CMK (cell line): ENCODE results near the gene CACNG1.

ENCODE experiments used
- DNase-seq: peaks from one replicate; pipeline ENCODE4 v3.0.0-alpha.2; 2010; ENCODE audit warnings: low read depth

Gene CACNG1, protein sequence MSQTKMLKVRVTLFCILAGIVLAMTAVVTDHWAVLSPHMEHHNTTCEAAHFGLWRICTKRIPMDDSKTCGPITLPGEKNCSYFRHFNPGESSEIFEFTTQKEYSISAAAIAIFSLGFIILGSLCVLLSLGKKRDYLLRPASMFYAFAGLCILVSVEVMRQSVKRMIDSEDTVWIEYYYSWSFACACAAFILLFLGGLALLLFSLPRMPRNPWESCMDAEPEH

DNA sequence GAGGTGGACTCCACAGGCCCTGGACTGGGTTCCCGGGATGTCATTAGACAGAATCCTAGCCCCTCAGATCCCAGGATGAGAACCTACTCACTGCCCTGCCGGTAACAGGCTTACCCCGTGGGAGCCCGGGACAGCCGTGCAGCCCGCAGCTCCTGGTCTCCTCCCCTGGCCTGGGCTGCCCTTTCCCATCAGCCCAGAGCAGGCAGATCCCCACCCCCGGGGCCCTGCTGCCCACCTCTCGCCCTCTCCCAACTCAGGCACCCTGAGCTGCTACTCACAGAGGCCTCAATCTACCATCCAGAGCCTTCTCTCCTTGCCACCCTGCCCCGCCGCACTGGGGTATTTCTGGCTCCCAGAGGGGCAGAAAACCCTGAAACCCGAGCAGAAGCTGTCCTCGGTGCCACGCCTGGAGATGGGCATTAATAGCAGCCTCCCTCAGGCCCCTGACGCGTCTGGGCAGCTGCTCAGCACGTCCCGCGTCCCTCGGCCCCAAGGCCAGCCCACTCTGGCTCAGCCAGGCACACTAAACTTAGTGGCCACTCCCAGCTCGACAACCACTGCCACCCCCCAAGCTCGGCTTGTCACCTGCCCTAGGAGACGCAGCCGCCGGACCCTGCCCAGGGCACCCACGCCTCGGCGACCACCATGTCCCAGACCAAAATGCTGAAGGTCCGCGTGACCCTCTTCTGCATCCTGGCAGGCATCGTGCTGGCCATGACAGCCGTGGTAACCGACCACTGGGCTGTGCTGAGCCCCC is at the start of gene CACNG1:
CACNG1 (plus strand) TSS at position 539 of the 757 bp plus-strand sequence; CDS start at position 646, 107 bp downstream.
- DNase-seq, result no peak

DNA sequence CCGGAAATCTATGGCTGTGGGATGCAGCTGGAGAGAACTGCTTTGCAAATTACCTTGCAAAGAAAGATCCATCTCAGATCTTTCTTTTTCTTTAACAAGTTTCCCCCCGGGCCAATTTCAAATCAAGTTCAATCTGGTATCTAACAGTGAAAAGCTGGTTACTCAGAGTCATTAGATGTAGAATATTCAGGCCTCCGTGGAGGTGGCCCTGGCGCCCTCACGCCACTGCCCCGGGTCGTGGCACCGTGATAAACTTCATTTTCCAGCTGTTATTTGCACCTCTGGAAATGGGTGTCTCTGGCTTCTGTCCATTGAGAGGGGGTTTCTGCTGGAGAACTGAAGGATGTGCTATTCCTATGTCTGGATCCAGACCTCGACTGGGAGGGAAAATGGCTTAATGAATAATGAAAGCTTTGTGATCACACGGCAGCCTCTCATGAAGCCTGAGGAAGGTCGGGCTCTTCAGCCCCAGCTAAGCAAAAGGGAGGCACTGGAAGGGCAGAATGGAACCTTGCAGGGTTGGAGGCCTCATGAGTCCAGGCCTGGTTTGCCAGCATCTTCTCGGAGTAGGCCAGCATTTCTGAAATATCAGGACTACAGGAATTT is 49.3 kb upstream of the CACNG1 start:
- DNase-seq, result no peak

DNA sequence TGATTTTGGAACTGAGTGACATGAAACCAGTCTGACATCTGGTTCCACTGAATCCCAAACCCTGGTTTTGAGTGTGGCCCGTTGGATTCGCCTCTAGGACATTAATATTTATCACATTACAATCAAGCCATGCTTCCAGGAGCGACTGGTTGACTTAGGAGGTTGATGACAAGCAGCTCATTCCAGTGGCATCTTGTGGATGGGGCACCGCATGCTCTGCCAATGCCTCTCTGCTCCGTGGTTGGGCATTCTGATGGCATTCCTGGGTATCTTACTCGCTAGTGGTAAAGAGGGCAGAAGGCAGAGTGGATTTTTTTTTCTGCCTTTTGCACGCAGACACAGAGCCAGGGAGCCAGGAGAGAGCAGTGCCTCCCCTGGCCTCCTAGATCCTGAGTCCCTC is 48.4 kb upstream of the CACNG1 start:
- DNase-seq, result no peak

DNA sequence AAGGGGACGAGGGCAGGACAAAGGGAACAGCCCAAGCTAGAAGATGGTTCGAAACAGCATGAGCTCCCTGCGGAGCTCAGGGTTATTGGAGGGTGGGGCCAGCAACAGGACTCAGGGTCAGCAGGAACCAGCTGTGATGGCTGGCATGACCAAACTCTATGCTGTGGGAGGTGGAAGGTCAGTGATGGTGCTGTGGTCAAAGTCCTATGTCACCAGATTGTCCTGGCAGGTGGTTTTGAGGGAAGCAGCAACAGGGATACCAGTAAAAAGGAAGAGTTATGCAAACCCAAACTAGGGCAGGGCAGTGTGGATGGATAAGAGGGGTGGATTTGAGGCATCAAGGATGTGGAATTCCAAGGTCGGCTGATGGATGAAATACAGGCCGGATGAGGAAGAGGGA is 47.4 kb upstream of the CACNG1 start:
- no peak for DNase-seq

DNA sequence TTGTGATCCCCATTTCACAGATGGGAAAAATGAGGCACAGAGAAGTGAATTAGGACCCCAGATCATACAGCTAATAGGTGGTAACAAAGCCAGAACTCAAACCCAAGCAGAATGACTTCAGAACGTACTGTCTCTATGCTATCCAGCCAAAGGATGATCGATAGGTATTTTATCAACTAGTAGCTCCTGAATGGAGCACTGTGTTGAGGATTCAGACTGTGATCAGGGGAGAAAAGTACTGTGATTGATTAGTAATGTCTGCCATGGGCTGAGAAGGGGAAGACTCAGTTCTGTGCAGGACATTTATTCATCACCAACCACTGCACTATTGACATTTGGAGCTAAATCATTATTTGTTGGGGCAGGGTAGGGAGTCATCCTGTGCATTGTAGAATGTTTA is 41.1 kb upstream of the CACNG1 start:
- DNase-seq, result no peak

DNA sequence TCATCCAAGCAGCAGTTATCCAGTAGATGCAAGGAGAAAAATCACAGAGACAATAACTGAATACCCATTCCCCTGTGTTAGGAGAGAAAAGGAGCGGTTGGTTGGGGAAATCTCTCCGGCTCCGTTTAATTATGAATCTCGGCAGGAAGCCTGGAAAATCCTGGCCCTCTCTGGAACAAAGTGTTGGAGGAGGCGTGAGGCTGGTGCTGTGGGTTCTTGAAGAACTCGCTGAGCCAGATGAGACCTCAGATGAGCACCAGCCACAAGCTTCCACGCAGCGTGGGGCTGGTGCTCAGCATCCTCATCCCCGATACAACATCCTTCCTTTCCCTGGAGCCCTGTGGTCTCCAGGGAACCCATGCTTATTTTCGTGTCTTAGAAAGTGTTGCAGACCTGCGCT is 40.2 kb upstream of the CACNG1 start:
- DNase-seq, result no peak

DNA sequence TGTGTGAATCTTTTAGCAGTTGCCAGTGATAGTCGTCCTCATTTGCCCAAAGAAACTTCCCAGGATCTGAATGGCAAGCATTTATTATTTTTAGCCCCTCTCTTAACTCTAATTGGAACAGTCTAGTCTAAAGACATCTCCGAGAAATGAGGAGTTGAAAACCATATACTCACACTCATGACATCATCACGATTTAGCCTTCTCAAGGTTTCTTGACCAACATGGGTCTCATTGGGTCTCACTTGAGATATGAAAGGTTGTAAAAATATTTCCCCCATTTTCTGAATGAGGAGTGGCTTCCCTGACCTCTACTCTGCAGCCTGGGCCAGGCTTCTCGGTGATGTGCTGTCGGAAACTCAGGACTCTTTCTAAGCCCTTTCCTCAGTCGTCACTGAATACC is 37.1 kb upstream of the CACNG1 start:
- no peak for DNase-seq

DNA sequence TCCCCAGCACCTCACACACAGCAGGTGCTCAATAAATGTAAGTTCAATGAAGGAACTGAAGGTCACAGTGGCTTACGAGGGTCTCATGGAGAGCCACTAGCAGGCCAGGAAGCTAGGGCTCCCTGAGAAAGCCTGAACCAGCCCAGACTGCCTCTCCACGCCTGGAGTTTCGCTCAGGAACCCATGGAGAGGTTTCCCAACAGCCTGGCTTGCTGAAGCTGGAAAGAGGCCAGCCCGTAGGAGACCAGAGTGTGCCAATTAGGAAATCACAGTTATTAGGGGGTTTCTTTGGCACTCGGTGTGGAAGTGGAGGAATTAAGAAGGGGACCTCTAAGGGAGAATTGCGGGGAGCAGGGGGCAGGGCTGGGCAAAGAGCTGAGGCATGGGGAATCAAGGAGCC is 36.3 kb upstream of the CACNG1 start:
- no peak for DNase-seq

DNA sequence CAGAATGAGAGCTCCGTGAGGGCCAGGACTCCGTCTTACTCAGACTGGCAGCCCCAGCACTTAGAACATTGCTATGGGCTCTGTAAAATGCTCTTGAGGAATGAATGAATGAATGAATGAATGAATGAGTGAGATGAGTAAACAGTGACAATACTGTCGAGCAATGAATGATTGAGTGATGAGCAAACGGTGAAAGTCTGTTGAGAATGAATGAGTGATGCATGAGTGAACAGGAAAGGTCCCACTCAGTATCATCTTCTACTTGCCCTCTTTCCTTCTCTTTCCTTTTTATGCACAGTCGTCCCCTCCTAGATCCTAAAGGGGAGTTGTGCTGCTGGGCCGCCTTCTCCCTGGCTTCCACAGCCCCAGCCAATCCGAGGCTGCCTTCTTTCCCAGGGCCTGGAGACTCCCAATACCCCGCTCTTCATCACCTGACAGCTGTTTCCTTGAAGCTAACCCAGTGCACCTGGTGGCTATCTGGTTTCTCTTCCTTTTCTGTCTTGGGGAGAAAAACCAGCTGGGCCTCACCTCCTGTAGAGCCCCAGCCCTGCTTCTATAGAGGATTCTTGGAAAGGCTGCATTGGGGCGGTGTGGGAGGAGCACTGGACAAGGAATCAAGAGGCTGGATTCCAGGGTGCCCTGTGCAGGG is 32.7 kb upstream of the CACNG1 start:
- no peak for DNase-seq

DNA sequence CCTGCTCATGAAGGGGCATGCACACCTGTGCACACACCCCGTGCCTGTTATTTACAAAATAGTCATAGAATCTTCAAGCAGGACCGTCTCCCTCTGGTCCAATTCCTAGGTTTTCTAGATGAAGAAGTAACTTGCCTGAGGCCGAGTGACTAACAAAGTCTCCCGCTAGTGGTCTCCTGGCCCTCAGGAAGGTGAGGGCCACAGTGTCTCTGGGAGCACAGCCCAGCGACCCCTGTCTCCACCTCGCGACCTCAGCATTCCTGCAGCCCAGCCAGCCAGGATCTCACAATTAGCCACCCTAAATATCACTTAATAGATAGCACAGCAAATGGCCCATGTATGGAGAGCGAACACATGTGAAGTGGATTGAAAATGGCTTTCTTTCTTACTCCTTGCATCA is 30.5 kb upstream of the CACNG1 start:
- DNase-seq, result no peak

DNA sequence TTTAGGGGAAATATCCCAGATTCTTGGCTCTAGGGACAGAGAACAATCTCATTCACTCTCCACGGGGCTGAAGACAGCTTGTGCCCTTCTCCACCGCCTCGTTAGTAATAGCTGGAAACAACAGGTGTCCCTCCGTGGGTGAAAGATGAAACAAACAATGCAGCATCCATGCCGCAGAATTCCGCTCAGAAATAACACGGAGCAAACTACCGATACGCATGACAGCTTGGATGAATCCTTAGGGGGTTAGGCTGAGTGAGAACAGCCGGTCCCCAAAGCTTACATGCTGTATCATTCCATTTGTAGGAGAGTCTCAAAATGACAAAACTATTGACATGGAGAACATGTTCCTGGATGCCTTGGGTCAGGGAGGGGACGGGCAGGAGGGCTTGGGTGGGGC is 29.4 kb upstream of the CACNG1 start:
- DNase-seq, result no peak

DNA sequence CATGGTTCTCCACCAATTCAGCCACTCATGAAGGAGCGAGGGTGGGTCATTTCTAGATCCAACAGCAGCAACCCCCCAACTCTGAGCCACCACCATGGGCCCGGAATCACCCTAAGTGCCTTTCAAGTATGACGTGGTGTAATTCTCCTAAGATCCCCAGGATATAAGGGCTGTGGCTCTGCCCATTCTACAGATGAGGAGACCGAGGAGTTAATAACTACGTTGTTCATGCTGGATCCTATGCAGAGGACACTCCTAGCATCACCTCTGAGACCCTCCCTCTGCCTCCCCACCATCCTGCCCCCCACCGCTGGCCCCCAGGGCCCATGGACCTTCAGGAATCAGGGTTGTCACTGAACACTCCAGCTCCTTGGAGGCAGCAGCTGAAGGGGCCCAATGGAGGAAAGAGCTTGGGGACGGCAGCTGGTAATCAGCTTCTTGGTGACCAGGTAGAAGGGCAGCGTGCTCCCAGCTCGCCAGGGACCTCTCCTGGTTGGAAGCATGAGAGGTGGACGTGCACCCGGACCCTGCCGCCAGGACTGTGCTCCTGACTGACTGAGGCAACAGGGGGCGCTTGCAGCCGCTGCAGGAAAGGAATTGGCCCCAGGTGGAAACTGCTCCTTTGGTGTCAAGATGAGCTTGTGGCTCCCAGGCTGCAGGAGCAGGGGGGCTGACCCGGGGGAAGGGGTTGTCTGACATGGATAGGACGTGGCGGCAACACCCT is 28.2 kb upstream of the CACNG1 start:
- no peak for DNase-seq

DNA sequence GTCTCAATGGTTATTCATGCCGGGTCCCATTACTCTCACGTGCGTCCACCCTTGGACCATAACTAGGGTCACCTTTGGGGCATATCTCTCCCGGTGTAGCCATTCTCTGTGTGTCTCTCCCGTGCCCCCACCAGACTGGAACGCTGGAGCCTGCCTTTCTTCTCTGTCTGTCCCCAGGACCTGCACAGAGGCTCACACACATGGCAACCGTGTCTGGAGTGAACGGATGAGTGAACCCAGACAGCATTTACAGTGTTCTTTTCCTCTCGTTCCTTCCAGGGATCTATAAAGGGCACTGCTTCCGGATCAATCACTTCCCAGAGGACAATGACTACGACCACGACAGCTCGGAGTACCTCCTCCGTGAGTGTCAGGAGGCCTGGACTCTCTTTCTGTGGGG is 26.4 kb upstream of the CACNG1 start:
- DNase-seq, result no peak

DNA sequence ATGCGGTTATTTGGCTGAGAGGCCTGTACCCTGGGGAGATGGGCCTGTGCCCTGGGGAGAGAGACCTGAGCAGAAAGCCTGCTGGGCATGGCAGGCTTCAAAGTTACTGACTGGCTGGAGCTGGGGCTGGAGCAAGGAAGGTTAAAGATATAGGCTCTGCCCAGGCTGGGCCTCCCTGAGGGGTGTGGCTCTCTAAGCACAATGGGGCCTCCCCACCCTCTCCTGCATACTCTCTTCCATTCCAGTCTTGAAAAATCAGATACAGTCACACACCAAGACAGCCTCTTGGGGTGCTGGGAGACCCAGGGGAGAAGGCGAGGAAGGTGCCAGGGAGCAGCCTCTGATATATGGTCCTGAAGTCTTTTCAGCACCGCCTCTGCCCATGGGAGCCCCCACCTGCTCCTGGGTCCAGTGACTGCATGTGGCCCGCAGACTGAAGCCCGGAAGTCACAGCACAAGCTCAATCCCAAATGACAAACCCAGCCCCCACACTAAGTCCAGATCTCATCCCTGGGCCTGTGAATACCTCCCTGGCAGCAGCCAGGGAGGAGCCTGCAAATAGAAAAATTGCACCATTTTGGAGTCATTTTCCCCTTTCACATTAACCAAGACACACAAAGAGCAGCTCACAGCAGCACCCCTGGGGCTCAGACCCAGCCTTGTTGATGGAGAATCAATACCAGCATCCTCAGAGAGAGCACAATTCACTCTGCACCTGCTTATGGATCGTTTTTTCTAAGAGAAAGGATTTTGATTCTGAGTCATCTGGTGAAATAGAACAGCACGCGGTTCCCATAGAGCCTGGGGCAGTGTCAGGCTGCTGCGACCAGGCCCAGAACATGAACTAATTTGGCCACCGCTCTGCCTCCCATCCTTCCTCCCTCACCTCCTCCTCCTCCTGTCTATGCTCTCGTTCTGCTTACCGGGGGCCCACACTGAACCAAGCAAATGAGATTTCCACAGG is 25.6 kb upstream of the CACNG1 start:
- DNase-seq, result no peak

DNA sequence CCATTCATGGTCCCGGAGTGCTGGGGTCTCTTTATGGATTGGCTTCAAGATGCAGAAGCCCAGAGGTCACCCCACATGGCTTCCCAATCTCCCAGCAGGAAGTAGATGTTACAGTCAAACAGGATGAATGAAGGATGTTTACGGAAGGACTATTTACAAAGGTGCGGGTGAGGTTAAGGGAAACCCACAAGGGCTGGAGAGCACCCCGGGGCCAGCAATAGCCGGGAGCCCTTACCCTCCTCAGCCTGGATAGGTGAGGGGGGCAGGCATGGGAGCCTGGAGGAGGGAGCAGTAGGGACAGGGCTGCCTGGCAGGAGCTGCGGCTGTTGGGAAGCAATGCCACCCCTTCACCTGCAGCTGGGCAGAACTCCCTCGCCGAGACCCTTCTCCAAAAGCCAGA is 24.5 kb upstream of the CACNG1 start:
- DNase-seq, result no peak

DNA sequence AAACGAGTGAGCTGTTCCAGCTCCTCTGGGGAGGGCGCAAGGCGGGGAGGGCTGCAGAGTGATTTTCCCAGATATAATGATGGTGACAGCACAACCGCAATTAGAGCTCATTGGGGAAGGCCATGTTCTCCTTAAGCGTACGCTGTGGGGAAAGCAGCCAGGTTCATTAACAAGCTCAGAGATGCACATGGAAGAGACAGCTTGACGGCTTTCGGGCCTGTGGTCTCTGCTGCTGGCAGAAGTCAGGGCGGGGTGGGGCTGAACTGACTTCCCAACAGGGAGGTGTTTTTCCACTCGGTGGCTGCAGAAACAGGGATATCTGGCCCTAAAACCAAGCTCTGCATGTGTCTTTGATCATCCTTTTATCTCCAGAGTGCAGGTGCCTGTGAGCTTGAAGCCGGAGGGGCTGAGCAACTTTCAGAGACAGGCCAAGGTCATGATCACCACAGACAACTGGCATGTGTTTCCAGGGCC is 24.0 kb upstream of the CACNG1 start:
- no peak for DNase-seq

DNA sequence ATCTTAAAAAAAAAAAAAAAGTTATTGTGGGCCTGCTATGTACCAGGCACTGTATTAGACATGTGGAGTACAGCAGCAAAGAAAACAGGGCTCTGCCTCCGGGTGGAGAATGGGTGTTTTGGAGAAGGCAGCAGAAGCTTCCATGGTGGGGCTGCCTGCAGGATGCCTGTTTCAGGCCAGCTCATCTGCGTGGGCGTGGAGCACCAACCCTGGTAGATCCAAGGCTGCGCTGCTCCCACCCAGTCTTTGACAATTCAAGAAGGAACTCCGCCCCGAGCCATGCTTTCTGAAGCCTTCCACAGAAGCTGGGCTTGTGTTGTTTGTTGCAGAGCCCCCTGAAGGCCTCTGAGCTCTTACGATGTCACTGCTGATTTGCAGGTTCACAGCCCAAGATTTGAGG is 23.2 kb upstream of the CACNG1 start:
- no peak for DNase-seq

DNA sequence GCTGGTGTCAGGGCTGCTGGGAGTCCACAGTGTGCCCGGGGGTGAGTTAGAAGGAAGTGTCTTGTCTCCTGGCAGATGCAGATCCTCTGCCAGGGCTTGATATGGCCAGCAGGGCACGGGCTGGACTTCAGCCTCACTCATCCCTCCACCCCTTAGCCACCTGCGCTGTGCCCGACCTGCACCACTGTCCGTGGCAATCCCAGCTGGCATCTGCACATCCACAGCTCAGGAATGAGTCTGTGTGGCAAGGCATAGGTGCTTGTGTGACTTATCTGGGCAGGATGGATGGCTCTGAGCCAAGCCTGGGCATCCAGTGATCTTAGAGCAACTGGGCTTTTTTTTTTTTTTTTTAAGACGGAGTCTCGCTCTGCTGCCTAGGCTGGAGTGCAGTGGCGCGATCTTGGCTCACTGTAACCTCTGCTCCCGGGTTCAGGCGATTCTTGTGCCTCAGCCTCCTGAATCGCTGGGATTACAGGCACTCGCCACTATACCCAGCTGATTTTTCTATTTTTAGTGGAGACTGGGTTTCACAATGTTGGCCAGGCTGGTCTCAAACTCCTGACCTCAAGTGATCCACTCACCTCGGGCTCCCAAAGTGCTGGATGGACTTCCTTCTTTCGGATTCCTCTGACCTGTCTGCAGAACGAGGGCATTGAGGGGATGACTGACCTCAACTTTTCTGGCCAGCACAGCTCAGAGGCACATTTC is 22.5 kb upstream of the CACNG1 start:
- no peak for DNase-seq

DNA sequence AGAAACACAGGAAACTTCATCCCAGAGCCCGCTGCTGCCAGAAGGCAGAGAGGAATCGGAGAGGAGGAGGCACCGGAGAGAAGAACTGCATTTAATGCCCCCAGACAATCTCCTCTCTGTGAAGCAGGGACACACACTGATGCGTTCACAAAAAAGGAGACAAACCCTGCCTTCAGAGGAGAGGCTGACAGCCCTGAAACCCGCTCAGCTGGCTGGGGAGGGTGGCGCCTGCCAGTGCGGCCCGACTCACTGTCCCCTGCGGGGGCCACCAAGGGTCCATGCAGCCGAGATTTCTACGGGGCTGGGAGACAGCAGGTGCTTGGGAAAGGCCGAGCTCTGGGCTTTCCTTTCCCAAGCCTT is 21.9 kb upstream of the CACNG1 start:
- no peak for DNase-seq

DNA sequence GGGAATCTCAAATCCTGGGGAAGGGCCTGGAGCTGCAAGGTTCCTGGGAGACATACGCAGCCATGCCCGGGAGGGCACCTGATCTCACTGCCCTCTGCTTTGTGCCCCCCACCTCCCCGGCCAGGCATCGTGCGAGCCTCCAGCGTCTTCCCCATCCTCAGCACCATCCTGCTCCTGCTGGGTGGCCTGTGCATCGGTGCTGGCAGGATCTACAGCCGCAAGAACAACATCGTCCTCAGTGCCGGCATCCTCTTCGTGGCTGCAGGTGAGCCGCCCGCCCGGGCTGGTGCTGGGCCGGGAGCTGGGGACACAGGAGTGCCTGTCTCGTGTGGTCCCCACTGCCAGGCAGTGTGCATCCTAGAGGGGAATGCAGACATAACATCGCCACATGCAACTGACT is 19.6 kb upstream of the CACNG1 start:
- no peak for DNase-seq
